ENCODE data around the gene TMEM141.
A peak's percentile ranks its signal among the peaks of the same experiment; 100 is the strongest.
"Not testable (repeated sequence)": the region's sequence is repeated elsewhere in the genome, so short reads cannot be mapped to it uniquely, and the experiment has no call there.

The TMEM141 gene

GRCh38 chr9:136760424-136760823 is 30.7 kb upstream of the TMEM141 start:
- no peak for DNase-seq (ENCODE audit: low spot score)
- TF ChIP-seq CTCF (IDR thresholded peaks at IDR 0.05; ENCODE audit: borderline replicate concordance, control extremely low read depth, extremely low read depth, insufficient read depth, missing control alignments) = no peak
- in situ Hi-C loops (cut with MboI; ENCODE audit: low sequenced_read_pairs, unreplicated experiment) = no loop called here

GRCh38 chr9:136760834-136761544 is 30.2 kb upstream of the TMEM141 start:
- peak; percentile 67 for DNase-seq (ENCODE audit: low spot score)

GRCh38 chr9:136761545-136761981 is 29.6 kb upstream of the TMEM141 start:
- in situ Hi-C loops (cut with MboI; ENCODE audit: low sequenced_read_pairs, unreplicated experiment) = no loop called here
- DNase-seq (ENCODE audit: low spot score) = no peak
- no peak for TF ChIP-seq CTCF (IDR thresholded peaks at IDR 0.05; ENCODE audit: borderline replicate concordance, control extremely low read depth, extremely low read depth, insufficient read depth, missing control alignments)

More at GRCh38 chr9:136760834-136761544, 30.2 kb upstream of the TMEM141 start:
- in situ Hi-C loops (cut with MboI; ENCODE audit: low sequenced_read_pairs, unreplicated experiment) = not testable (repeated sequence)
- peak; percentile 55 for TF ChIP-seq CTCF (IDR thresholded peaks at IDR 0.05; ENCODE audit: borderline replicate concordance, control extremely low read depth, extremely low read depth, insufficient read depth, missing control alignments)

- TF ChIP-seq CTCF (IDR thresholded peaks at IDR 0.05; ENCODE audit: borderline replicate concordance, control extremely low read depth, extremely low read depth, insufficient read depth, missing control alignments) = no peak
- DNase-seq (ENCODE audit: low spot score) = no peak
- in situ Hi-C loops (cut with MboI; ENCODE audit: low sequenced_read_pairs, unreplicated experiment) = no loop called here
These were observed 28.9 kb upstream of the TMEM141 start for GRCh38 chr9:136762221-136762691.

GRCh38 chr9:136762915-136763648 is 28.1 kb upstream of the TMEM141 start:
- TF ChIP-seq CTCF (IDR thresholded peaks at IDR 0.05; ENCODE audit: borderline replicate concordance, control extremely low read depth, extremely low read depth, insufficient read depth, missing control alignments) = no peak
- in situ Hi-C loops (cut with MboI; ENCODE audit: low sequenced_read_pairs, unreplicated experiment) = no loop called here
- peak; percentile 78 for DNase-seq (ENCODE audit: low spot score)

- TF ChIP-seq CTCF (IDR thresholded peaks at IDR 0.05; ENCODE audit: borderline replicate concordance, control extremely low read depth, extremely low read depth, insufficient read depth, missing control alignments) = no peak
- DNase-seq (ENCODE audit: low spot score) = no peak
- in situ Hi-C loops (cut with MboI; ENCODE audit: low sequenced_read_pairs, unreplicated experiment) = no loop called here
These were observed 27.5 kb upstream of the TMEM141 start for GRCh38 chr9:136763649-136764035.
